Suprapubic skin (tissue), 4 donors: ENCODE measurements around the gene GPR108. TPM values are rescaled to one million over a fixed set of nuclear protein-coding genes. Genes with fewer than 3 reads are reported as not detected.

ENCODE experiments used
- DNase-seq, 2 donors: peaks; one replicate each; pipeline ENCODE4 v3.0.0-alpha.2; 2019; ENCODE audit warnings: low spot score in 2 of 2
- H3K27ac ChIP-seq: fragments of 200-600 bp; sonication (generic); one replicate; pipeline ENCODE4 v1.5.1; 2019
- H3K27me3 ChIP-seq: fragments of 200-600 bp; sonication (generic); one replicate; pipeline ENCODE4 v1.5.1; 2019
- H3K36me3 ChIP-seq: fragments of 200-600 bp; sonication (generic); one replicate; pipeline ENCODE4 v1.5.1; 2019
- H3K4me1 ChIP-seq: fragments of 200-600 bp; sonication (generic); one replicate; pipeline ENCODE4 v1.5.1; 2019
- H3K4me3 ChIP-seq: fragments of 200-600 bp; sonication (generic); one replicate; pipeline ENCODE4 v1.5.1; 2019; ENCODE audit warnings: mild to moderate bottlenecking
- H3K9me3 ChIP-seq: fragments of 200-600 bp; sonication (generic); one replicate; pipeline ENCODE4 v1.5.1; 2019
- EP300 ChIP-seq: sonication (generic); formaldehyde crosslinking; IDR thresholded peaks from one replicate; pipeline ENCODE4 v1.6.1; 2017; ENCODE audit warnings: antibody characterized with exemption
- POLR2A ChIP-seq, 2 donors: fragments of 450-650 bp; IDR thresholded peaks; one replicate each; pipeline ENCODE4 v1.6.1; 2017; ENCODE audit warnings: antibody characterized with exemption in 2 of 2, mild to moderate bottlenecking in 2 of 2, moderate library complexity in 2 of 2
- POLR2AphosphoS5 ChIP-seq, 3 donors: sonication (generic); formaldehyde crosslinking; IDR thresholded peaks; one replicate each; pipeline ENCODE4 v1.6.1; 2017; ENCODE audit warnings: antibody characterized with exemption in 3 of 3
- WGBS: methylation state at CpG from one replicate; pipeline ENCODE4 v1.1.5; 2018; 5-methylcytosine and 5-hydroxymethylcytosine counted together
- total RNA-seq, 4 donors: library from RNA; depleted of rRNA; stranded (reverse); fragments of >200 nt; gene quantifications; one replicate each; pipeline ENCODE4 v1.1.0, GENCODE V29; 2016
- TF ChIP-seq, protein P1 (sequence below), 2 donors: fragments of 200-600 bp in 1 of 2; fragments of 450-650 bp in 1 of 2; sonication (generic) in 1 of 2; IDR thresholded peaks; one replicate each; pipeline ENCODE4 v1.5.1; 2016 to 2019; ENCODE audit warnings: antibody characterized with exemption in 2 of 2, mild to moderate bottlenecking in 1 of 2, moderate library complexity in 1 of 2

Gene GPR108
- total RNA-seq, 4 donors from 2014 or later = 52.9 to 72.7 (median 60.7) TPM

DNA sequence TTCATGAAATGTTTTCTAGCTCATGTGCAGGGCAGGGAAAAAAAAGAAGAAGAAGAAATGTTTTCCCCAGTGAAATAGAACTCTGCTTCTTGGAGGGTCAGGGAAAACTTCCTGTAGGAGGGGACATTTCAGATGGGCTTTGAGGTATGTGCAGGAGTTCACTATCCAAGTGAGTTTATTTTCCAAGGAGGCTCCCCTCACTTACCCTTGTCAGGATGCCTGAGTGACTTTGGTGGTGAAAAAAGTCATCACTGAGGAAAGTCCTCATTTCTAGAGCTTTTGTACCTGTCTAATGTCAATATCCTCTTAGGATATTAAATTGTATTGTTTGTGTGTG lies 16.3 kb downstream of the GPR108 start:
- peaks cover 24% of the 10 kb centered on the region for H3K4me1 ChIP-seq
- H3K36me3 ChIP-seq = no peaks in the 10 kb centered on the region
- H3K9me3 ChIP-seq = no peaks in the 10 kb centered on the region
- no peak for DNase-seq
- TF ChIP-seq POLR2A (IDR thresholded peaks at IDR 0.05) = no peak
- TF ChIP-seq, protein P1, sequence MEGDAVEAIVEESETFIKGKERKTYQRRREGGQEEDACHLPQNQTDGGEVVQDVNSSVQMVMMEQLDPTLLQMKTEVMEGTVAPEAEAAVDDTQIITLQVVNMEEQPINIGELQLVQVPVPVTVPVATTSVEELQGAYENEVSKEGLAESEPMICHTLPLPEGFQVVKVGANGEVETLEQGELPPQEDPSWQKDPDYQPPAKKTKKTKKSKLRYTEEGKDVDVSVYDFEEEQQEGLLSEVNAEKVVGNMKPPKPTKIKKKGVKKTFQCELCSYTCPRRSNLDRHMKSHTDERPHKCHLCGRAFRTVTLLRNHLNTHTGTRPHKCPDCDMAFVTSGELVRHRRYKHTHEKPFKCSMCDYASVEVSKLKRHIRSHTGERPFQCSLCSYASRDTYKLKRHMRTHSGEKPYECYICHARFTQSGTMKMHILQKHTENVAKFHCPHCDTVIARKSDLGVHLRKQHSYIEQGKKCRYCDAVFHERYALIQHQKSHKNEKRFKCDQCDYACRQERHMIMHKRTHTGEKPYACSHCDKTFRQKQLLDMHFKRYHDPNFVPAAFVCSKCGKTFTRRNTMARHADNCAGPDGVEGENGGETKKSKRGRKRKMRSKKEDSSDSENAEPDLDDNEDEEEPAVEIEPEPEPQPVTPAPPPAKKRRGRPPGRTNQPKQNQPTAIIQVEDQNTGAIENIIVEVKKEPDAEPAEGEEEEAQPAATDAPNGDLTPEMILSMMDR (IDR thresholded peaks at IDR 0.05) = no peak
- no peak for TF ChIP-seq POLR2AphosphoS5 (IDR thresholded peaks at IDR 0.05)
- TF ChIP-seq EP300 = no peak
- H3K27ac ChIP-seq = no peak overlapping the region
- H3K4me3 ChIP-seq = no peak overlapping the region
- H3K27me3 ChIP-seq = no peaks in the 10 kb centered on the region

DNA sequence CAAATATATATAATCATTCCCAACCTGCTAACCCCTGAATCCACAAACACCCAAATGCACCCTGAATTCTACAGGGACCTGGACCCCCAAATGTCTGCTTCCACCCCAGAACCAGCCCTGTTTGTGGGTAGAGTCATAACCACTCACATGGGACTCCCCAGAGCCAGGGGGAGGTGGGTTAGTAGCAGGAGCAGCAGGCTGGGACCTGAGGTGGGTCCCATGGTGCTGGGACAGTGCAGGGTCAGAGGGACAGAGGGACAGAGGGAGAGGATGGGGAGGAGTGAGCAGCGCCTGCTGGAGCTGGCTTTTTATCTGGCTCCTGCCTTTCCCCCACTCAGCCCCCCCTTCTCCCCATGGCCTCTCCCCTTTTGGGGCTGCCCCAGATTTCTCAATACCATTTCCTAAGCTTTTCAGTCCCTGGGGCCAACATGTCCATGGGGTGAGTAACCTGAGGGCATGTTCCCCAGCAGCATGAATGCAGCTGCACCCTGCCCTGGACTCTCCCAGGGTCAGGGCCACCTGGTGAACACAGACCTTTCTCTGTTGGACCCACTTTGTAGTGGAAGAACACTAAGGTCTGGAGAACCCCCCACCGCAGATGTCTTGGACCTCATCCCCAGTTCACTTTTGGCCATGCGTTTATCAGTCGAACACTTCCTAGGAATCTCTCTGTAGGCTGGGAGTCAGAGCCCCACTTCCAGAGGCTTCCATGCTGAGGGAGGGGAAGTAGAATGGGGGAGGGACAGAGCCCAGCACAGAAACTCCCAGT lies 16.8 kb downstream of the GPR108 start, which contains the start of gene C3:
Gene C3, minus strand, starts transcription at position 282 of the 769 bp plus-strand sequence. Its CDS starts 61 bp downstream, at position 221.
- 29% methylated on average over 4 of the region's 4 CpGs for WGBS
- Histone ChIP-seq H3K36me3 (no peaks in the 10 kb centered on the region), H3K9me3 (no peaks in the 10 kb centered on the region), H3K27me3 (no peaks in the 10 kb centered on the region), H3K4me1 (peaks cover 24% of the 10 kb centered on the region), H3K4me3 (peak within 1 kb of the TSS; percentile 16), H3K27ac (no peak within 1 kb of the TSS)
- no peak for TF ChIP-seq EP300
- TF ChIP-seq POLR2A (IDR thresholded peaks at IDR 0.05) = peak in 1 of 2 donors; percentile 52
- TF ChIP-seq, protein P1 (IDR thresholded peaks at IDR 0.05) = no peak
- peak in 1 of 2 donors; percentile 85 for DNase-seq

DNA sequence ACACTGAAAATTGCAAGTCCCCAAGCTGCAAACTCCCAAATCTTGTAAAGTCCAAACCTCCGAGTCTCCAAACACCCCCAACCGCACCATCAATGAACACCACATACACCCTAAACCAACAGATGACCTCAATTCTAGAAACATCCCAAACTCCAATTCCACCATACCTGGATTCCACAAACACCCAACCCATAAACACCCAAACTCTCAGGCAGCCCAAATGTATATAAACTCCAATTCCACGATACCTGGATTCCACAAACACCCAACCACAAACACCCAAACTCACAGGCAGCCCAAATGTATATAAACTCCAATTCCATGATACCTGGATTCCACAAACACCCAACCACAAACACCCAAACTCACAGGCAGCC lies 17.4 kb downstream of the GPR108 start:
- Histone ChIP-seq H3K27ac (no peak overlapping the region), H3K9me3 (no peaks in the 10 kb centered on the region), H3K36me3 (no peaks in the 10 kb centered on the region), H3K4me3 (peak overlapping the region; percentile 14), H3K27me3 (no peaks in the 10 kb centered on the region), H3K4me1 (peaks cover 24% of the 10 kb centered on the region)
- 82% methylated on average over 3 of the region's 3 CpGs for WGBS
- DNase-seq = no peak
- TF ChIP-seq, protein P1 (IDR thresholded peaks at IDR 0.05) = no peak
- TF ChIP-seq EP300 (no peak), POLR2A (IDR thresholded peaks at IDR 0.05) (no peak), POLR2AphosphoS5 (IDR thresholded peaks at IDR 0.05) (no peak)

DNA sequence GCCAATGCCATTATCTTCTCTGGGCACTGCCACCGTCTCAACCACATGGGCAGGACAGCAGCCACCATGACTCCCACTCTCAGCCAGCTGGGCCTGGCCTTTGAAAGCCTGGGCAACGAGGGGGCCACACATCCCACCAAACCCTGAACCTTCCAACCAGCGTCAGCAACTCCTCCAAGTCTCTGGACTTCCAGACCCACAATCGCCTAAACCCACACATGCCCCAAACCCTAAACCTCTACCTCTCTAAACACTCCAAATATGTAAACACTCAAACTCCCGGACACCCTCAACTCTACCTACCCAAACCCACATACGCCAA lies 17.9 kb downstream of the GPR108 start:
- H3K27ac ChIP-seq = no peak overlapping the region
- H3K4me3 ChIP-seq = peak overlapping the region; percentile 16
- 76% methylated on average over 6 of the region's 6 CpGs for WGBS

More for the DNA sequence above, 17.9 kb downstream of the GPR108 start:
- peaks cover 24% of the 10 kb centered on the region for H3K4me1 ChIP-seq
- H3K9me3 ChIP-seq = no peaks in the 10 kb centered on the region
- DNase-seq = no peak
- no peaks in the 10 kb centered on the region for H3K36me3 ChIP-seq
- TF ChIP-seq, protein P1 (IDR thresholded peaks at IDR 0.05) = no peak
- TF ChIP-seq POLR2A (IDR thresholded peaks at IDR 0.05) (no peak), POLR2AphosphoS5 (IDR thresholded peaks at IDR 0.05) (no peak), EP300 (no peak)
- no peaks in the 10 kb centered on the region for H3K27me3 ChIP-seq
